ENCODE data around the gene C2orf80.

- TF ChIP-seq EZH2phosphoT487 (IDR thresholded peaks at IDR 0.05; ENCODE audit: borderline replicate concordance, low read length) (no peak), CTCF (IDR thresholded peaks at IDR 0.05; ENCODE audit: low read depth, low read length, poor library complexity, severe bottlenecking) (no peak)
These were observed 36.7 kb downstream of the C2orf80 start for GRCh38 chr2:208153156-208153555.
